HCT116 (cell line): Measurements from ENCODE around the gene MOGAT3. TPM values are rescaled to one million over a fixed set of nuclear protein-coding genes. Genes with fewer than 3 reads are reported as not detected.

ENCODE experiments used
- ATAC-seq: fragments of 200-7000 bp; cut with Tn5 transposase; 2 replicates; pipeline ENCODE4 v1.9.1; 2020; ENCODE audit warnings: mild to moderate bottlenecking, moderate library complexity
- BruUV-seq: library from RNA; stranded (reverse); fragments of 400-500 nt; replicated peaks from 2 replicates; lab custom pipeline; 2021; lab: Mats Ljungman, UMichigan
- CTCF ChIA-PET: fragments of 300-600 bp; sonication (Branson Sonifier 250); formaldehyde crosslinking; loops from one replicate; lab custom pipeline; 2021; ENCODE audit warnings: antibody characterized with exemption; lab: Charles Lee
- POLR2A ChIA-PET: fragments of 300-600, 350-600 bp; sonication (Branson Sonifier 250); formaldehyde crosslinking; loops from one replicate; lab custom pipeline; 2021; ENCODE audit warnings: antibody characterized with exemption; lab: Charles Lee
- RAD21 ChIA-PET, 2 experiments: fragments of 300-600 bp; sonication (Branson Sonifier 250); formaldehyde crosslinking; loops; one replicate each; lab custom pipeline; 2023; ENCODE audit warnings: low total read pairs in 2 of 2; ENCODE audit not compliant: uncharacterized antibody in 2 of 2, unreplicated experiment in 2 of 2, low non-redundant PET in 1 of 2; lab: Charles Lee
- DNase-seq: peaks from one replicate; pipeline ENCODE4 v3.0.0-alpha.2; 2010; ENCODE audit warnings: low read depth, low spot score
- H2AFZ ChIP-seq: fragments of 200-600 bp; shearing (Covaris generic), sonication (generic); 2 replicates; pipeline ENCODE4 v1.6.1; 2017; ENCODE audit warnings: low read depth, mixed run types, mixed read lengths, antibody characterized with exemption, low read length; ENCODE audit not compliant: poor library complexity, severe bottlenecking
- H3K27ac ChIP-seq: 2 replicates; pipeline ENCODE4 v1.5.1; 2012; ENCODE audit warnings: low read depth, low read length
- H3K27me3 ChIP-seq: fragments of 200-600 bp; sonication (generic); 2 replicates; pipeline ENCODE4 v1.6.1; 2016; ENCODE audit warnings: mixed run types, low read length, mixed read lengths; ENCODE audit not compliant: insufficient read depth
- H3K36me3 ChIP-seq, 2 experiments: fragments of 200-500 bp in 1 of 2; fragments of 200-600 bp in 1 of 2; sonication (Bioruptor generic) in 1 of 2; sonication (generic) in 1 of 2; 2 replicates each; pipeline versions ENCODE4 v1.5.1 to v1.6.1; 2014 to 2016; ENCODE audit warnings: low read length in 2 of 2, inconsistent platforms in 1 of 2, mixed read lengths in 1 of 2, mixed run types in 1 of 2; ENCODE audit not compliant: insufficient read depth in 2 of 2, control insufficient read depth in 1 of 2
- H3K4me1 ChIP-seq, 2 experiments: fragments of 200-600 bp in 1 of 2; sonication (generic) in 1 of 2; 2 replicates each; pipeline versions ENCODE4 v1.5.1 to v1.6.1; 2012 to 2017; ENCODE audit warnings: low read length in 2 of 2, inconsistent platforms in 1 of 2, mild to moderate bottlenecking in 1 of 2, mixed read lengths in 1 of 2, mixed run types in 1 of 2, moderate library complexity in 1 of 2; ENCODE audit not compliant: insufficient read depth in 2 of 2, control insufficient read depth in 1 of 2
- H3K4me2 ChIP-seq: fragments of 200-600 bp; sonication (generic); 2 replicates; pipeline ENCODE4 v1.6.1; 2017; ENCODE audit warnings: mixed run types, low read length, mixed read lengths
- H3K4me3 ChIP-seq, 2 experiments: fragments of 200-600 bp in 1 of 2; sonication (generic) in 1 of 2; replicated peaks in 1 of 2; 2 replicates each; pipeline ENCODE4 v1.5.1; 2011 to 2016; ENCODE audit warnings: low read length in 2 of 2, control low read depth in 1 of 2, low read depth in 1 of 2, mild to moderate bottlenecking in 1 of 2, mixed read lengths in 1 of 2, mixed run types in 1 of 2
- H3K79me2 ChIP-seq: fragments of 200-600 bp; sonication (generic); 2 replicates; pipeline ENCODE4 v1.6.1; 2017; ENCODE audit warnings: mild to moderate bottlenecking, mixed run types, low read length, moderate library complexity, mixed read lengths; ENCODE audit not compliant: insufficient read depth
- H3K9ac ChIP-seq: fragments of 200-600 bp; sonication (generic); 2 replicates; pipeline ENCODE4 v1.6.1; 2016; ENCODE audit warnings: low read length, mixed read lengths
- H3K9me2 ChIP-seq: fragments of 200-600 bp; sonication (generic), shearing (Covaris generic); 2 replicates; pipeline ENCODE4 v1.6.1; 2017; ENCODE audit warnings: mixed run types, mild to moderate bottlenecking, moderate library complexity; ENCODE audit not compliant: insufficient read depth
- H3K9me3 ChIP-seq, 2 experiments: fragments of 200-500 bp in 1 of 2; fragments of 200-600 bp in 1 of 2; sonication (Bioruptor generic) in 1 of 2; sonication (generic) in 1 of 2; 2 replicates each; pipeline ENCODE4 v1.6.1; 2014 to 2017; ENCODE audit warnings: low read length in 2 of 2, mixed read lengths in 2 of 2, inconsistent platforms in 1 of 2, low read depth in 1 of 2, mild to moderate bottlenecking in 1 of 2, mixed run types in 1 of 2, moderate library complexity in 1 of 2; ENCODE audit not compliant: control insufficient read depth in 1 of 2, insufficient read depth in 1 of 2
- H4K20me1 ChIP-seq: fragments of 200-600 bp; sonication (generic), shearing (Covaris generic); 2 replicates; pipeline ENCODE4 v1.6.1; 2017; ENCODE audit warnings: mixed run types, mild to moderate bottlenecking, moderate library complexity; ENCODE audit not compliant: insufficient read depth
- CEBPB ChIP-seq: IDR thresholded peaks from 2 replicates; pipeline ENCODE4 v1.6.1; 2012; ENCODE audit warnings: low read depth
- EGR1 ChIP-seq: IDR thresholded peaks from 2 replicates; pipeline ENCODE4 v1.6.1; 2012; ENCODE audit warnings: low read depth
- ELF1 ChIP-seq: IDR thresholded peaks from 2 replicates; pipeline ENCODE4 v1.6.1; 2012; ENCODE audit warnings: low read depth, borderline replicate concordance
- EZH2 ChIP-seq: fragments of 200-600 bp; sonication (generic); IDR thresholded peaks from 2 replicates; pipeline ENCODE4 v1.6.1; 2017; ENCODE audit warnings: antibody characterized with exemption, mixed run types
- JUND ChIP-seq: IDR thresholded peaks from 2 replicates; pipeline ENCODE4 v1.6.1; 2012
- POLR2AphosphoS5 ChIP-seq: IDR thresholded peaks from 2 replicates; pipeline ENCODE4 v1.6.1; 2011; ENCODE audit warnings: mild to moderate bottlenecking, low read depth, low read length, moderate library complexity
- RAD21 ChIP-seq: IDR thresholded peaks from 2 replicates; pipeline ENCODE4 v1.6.1; 2012; ENCODE audit warnings: low read depth, mild to moderate bottlenecking
- SIN3A ChIP-seq: IDR thresholded peaks from 2 replicates; pipeline ENCODE4 v1.6.1; 2012; ENCODE audit warnings: low read depth
- SP1 ChIP-seq: IDR thresholded peaks from 2 replicates; pipeline ENCODE4 v1.6.1; 2012; ENCODE audit warnings: low read depth
- SRF ChIP-seq: IDR thresholded peaks from 2 replicates; pipeline ENCODE4 v1.6.1; 2012; ENCODE audit warnings: low read depth
- TCF7L2 ChIP-seq: IDR thresholded peaks from 2 replicates; pipeline ENCODE4 v1.7.0; 2011; ENCODE audit warnings: borderline replicate concordance, inconsistent platforms; ENCODE audit not compliant: insufficient read depth, insufficient read length; ENCODE audit errors: extremely low read depth
- YY1 ChIP-seq: IDR thresholded peaks from 2 replicates; pipeline ENCODE4 v1.6.1; 2011; ENCODE audit warnings: low read length, low read depth, moderate library complexity, mild to moderate bottlenecking; ENCODE audit not compliant: insufficient replicate concordance; ENCODE audit errors: extremely low read depth
- ZFX ChIP-seq: fragments of 450-650 bp; IDR thresholded peaks from 2 replicates; pipeline ENCODE4 v1.6.1; 2017
- ZNF274 ChIP-seq: fragments of 200-500 bp; sonication (Bioruptor generic); IDR thresholded peaks from 2 replicates; pipeline ENCODE4 v1.6.1; 2014; ENCODE audit warnings: mild to moderate bottlenecking, low read depth, low read length, inconsistent platforms
- intact Hi-C: fragments of 100-400 bp; cut with micrococcal nuclease; formaldehyde crosslinking; loops from 2 replicates; pipeline ENCODE4 v1.10.0; 2022
- total RNA-seq: library from RNA; stranded (reverse); gene quantifications from one replicate; pipeline ENCODE4 v1.2.1, GENCODE V29; 2021; ENCODE audit not compliant: unreplicated experiment
- TF ChIP-seq, protein P1 (sequence below): IDR thresholded peaks from 2 replicates; pipeline ENCODE4 v1.6.1; 2011; ENCODE audit warnings: mild to moderate bottlenecking, low read length, moderate library complexity; ENCODE audit not compliant: insufficient replicate concordance; ENCODE audit errors: extremely low read depth
- TF ChIP-seq, protein P2 (sequence below): IDR thresholded peaks from 2 replicates; pipeline ENCODE4 v1.6.1; 2012; ENCODE audit warnings: low read depth
- TF ChIP-seq, protein P3 (sequence below): IDR thresholded peaks from 2 replicates; pipeline ENCODE4 v1.6.1; 2012

MOGAT3 gene
- total RNA-seq, 1 experiment from 2014 or later: not detected

DNA sequence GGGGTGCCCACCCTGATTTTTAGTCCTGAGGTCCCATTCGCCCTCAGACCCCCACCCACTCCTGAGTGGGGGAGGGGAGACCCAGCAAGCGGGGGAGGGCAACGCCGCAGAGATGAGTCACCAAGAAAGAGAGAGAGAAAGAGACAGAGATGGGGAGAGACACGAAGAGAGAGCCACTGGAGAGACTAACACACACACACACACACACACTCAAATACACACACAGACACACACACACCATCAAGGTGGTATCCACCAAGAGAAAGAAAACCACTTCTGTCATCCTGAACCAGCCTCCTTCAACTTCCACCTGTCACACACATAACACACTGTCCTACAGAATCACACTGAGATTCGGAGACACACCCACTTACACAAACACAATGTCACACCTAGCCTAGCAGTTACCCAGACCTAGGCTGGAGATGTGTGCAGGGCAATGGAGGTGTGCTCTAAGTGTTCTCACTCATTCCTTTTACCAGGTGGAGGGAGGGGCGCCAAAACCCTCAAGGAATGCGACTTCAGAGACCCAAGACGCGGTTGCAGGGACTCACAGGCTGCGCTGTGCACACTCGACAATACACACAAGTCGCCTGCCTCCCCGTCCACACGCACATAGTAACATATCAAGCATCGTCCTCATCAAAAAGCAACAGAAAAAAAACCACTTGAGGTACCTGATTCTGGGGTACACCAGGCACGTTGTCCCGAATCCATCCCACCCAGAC is 31.6 kb downstream of the MOGAT3 start:
- intact Hi-C loops: loop anchor here (1.0 kb wide), 1 partner anchor 25 kb away; no protein-coding TSS in a partner anchor
- ChIA-PET CTCF (interaction anchor here (0.9 to 1.4 kb wide), 3 partner anchors 26 to 113 kb away, joined by 3 to 5 read pairs (median 3); partner anchors contain the start of gene FIS1), RAD21 (interaction anchor here in 1 of 2 experiments (1.2 kb wide), 1 partner anchor 25 kb away, joined by 3 read pairs; no protein-coding TSS in a partner anchor), POLR2A (no interaction called here)
- no peaks in the 10 kb centered on the region for H3K9me3 ChIP-seq
- peak overlapping the region; percentile 49 to 55 for H3K4me3 ChIP-seq
- peak overlapping the region; percentile 54 for H3K9ac ChIP-seq
- DNase-seq: no peak
- H3K4me1 ChIP-seq: peaks cover 50 to 88% of the 10 kb centered on the region in 2 experiments
- BruUV-seq: no TSS peak
- TF ChIP-seq RAD21 (no peak), JUND (no peak), CEBPB (no peak), ZNF274 (no peak), POLR2AphosphoS5 (no peak), SIN3A (no peak), SRF (no peak), TCF7L2 (no peak), ELF1 (no peak), YY1 (no peak), EZH2 (no peak), ZFX (no peak), EGR1 (no peak), SP1 (no peak)
- TF ChIP-seq, protein P1, sequence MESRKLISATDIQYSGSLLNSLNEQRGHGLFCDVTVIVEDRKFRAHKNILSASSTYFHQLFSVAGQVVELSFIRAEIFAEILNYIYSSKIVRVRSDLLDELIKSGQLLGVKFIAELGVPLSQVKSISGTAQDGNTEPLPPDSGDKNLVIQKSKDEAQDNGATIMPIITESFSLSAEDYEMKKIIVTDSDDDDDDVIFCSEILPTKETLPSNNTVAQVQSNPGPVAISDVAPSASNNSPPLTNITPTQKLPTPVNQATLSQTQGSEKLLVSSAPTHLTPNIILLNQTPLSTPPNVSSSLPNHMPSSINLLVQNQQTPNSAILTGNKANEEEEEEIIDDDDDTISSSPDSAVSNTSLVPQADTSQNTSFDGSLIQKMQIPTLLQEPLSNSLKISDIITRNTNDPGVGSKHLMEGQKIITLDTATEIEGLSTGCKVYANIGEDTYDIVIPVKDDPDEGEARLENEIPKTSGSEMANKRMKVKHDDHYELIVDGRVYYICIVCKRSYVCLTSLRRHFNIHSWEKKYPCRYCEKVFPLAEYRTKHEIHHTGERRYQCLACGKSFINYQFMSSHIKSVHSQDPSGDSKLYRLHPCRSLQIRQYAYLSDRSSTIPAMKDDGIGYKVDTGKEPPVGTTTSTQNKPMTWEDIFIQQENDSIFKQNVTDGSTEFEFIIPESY: no peak
- TF ChIP-seq, protein P2, sequence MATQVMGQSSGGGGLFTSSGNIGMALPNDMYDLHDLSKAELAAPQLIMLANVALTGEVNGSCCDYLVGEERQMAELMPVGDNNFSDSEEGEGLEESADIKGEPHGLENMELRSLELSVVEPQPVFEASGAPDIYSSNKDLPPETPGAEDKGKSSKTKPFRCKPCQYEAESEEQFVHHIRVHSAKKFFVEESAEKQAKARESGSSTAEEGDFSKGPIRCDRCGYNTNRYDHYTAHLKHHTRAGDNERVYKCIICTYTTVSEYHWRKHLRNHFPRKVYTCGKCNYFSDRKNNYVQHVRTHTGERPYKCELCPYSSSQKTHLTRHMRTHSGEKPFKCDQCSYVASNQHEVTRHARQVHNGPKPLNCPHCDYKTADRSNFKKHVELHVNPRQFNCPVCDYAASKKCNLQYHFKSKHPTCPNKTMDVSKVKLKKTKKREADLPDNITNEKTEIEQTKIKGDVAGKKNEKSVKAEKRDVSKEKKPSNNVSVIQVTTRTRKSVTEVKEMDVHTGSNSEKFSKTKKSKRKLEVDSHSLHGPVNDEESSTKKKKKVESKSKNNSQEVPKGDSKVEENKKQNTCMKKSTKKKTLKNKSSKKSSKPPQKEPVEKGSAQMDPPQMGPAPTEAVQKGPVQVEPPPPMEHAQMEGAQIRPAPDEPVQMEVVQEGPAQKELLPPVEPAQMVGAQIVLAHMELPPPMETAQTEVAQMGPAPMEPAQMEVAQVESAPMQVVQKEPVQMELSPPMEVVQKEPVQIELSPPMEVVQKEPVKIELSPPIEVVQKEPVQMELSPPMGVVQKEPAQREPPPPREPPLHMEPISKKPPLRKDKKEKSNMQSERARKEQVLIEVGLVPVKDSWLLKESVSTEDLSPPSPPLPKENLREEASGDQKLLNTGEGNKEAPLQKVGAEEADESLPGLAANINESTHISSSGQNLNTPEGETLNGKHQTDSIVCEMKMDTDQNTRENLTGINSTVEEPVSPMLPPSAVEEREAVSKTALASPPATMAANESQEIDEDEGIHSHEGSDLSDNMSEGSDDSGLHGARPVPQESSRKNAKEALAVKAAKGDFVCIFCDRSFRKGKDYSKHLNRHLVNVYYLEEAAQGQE: no peak
- TF ChIP-seq, protein P3, sequence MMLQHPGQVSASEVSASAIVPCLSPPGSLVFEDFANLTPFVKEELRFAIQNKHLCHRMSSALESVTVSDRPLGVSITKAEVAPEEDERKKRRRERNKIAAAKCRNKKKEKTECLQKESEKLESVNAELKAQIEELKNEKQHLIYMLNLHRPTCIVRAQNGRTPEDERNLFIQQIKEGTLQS: no peak
- ATAC-seq: no peak
- H3K27me3 ChIP-seq: no peaks in the 10 kb centered on the region
- no peaks in the 10 kb centered on the region for H4K20me1 ChIP-seq
- no peaks in the 10 kb centered on the region for H3K36me3 ChIP-seq
- H3K4me2 ChIP-seq: peak overlapping the region; percentile 80
- no peaks in the 10 kb centered on the region for H3K9me2 ChIP-seq
- 0 out of 2 replicates have a peak, but pooled peaks cover 7% of the 10 kb centered on the region for H3K79me2 ChIP-seq
- no peak overlapping the region for H2AFZ ChIP-seq
- H3K27ac ChIP-seq: no peak overlapping the region
